Pancreas (tissue), 10 donors: ENCODE results near the gene CCDC169. TPM values are rescaled to one million over a fixed set of nuclear protein-coding genes. Genes with fewer than 3 reads are reported as not detected.

Experiments
- ATAC-seq, 4 donors: fragments of 200-7000 bp; cut with Tn5 transposase; one replicate each; pipeline versions ENCODE4 v1.8.0 to v1.9.1; 2020; ENCODE audit warnings: mild to moderate bottlenecking in 4 of 4, moderate library complexity in 4 of 4
- DNase-seq, 6 donors: peaks; one replicate each; pipeline ENCODE4 v3.0.0-alpha.2; 2020
- FAIRE-seq: peaks from 2 replicates; lab custom pipeline; 2012; peaks lifted over from hg19 to GRCh38; lab: Jason Lieb, UNC
- H3K27ac ChIP-seq, 4 donors: fragments of 200-600 bp; sonication (generic); 1 replicate in 3 of 4; 2 replicates in 1 of 4; pipeline versions ENCODE4 v1.5.0 to v1.8.0; 2020
- H3K27me3 ChIP-seq, 4 donors: fragments of 200-600 bp; one replicate each; pipeline ENCODE4 v1.8.0; 2021
- H3K36me3 ChIP-seq, 3 donors: fragments of 200-600 bp; sonication (generic) in 1 of 3; one replicate each; pipeline versions ENCODE4 v1.5.0 to v1.8.0; 2020 to 2021
- H3K4me1 ChIP-seq, 3 donors: fragments of 200-600 bp; one replicate each; pipeline ENCODE4 v1.8.0; 2021
- H3K4me3 ChIP-seq, 4 donors: fragments of 200-600 bp; sonication (generic) in 2 of 4; one replicate each; pipeline versions ENCODE4 v1.5.0 to v1.8.0; 2020 to 2021
- H3K9me3 ChIP-seq, 4 donors: fragments of 200-600 bp; one replicate each; pipeline ENCODE4 v1.8.0; 2021
- CTCF ChIP-seq, 4 donors: fragments of 200-600 bp; sonication (generic) in 3 of 4; IDR thresholded peaks; one replicate each; pipeline versions ENCODE4 v1.5.0 to v1.8.0; 2021; ENCODE audit warnings: antibody characterized with exemption in 4 of 4
- WGBS, 2 donors: extraction: QIAGEN DNeasy Blood & Tissue Kit; methylation state at CpG; one replicate each; pipeline ENCODE4 v1.1.7; 2013; 5-methylcytosine and 5-hydroxymethylcytosine counted together
- intact Hi-C, 3 donors: fragments of 100-400 bp; cut with DNase I; formaldehyde crosslinking; loops; one replicate each; pipeline versions ENCODE4 v1.11.1 to v1.14.2; 2022
- polyA plus RNA-seq, 2 donors: library from polyadenylated mRNA; stranded (reverse); fragments of 200-250 nt; gene quantifications; one replicate each; pipeline ENCODE4 v1.2.3, GENCODE V29; 2013
- total RNA-seq, 6 donors: library from RNA; stranded (reverse); fragmentation: NEBNext Ultra II Directional in 4 of 6; extraction: Animal tissue kit (Norgen Biotek cat#: 25700) in 4 of 6; gene quantifications; one replicate each; pipeline versions ENCODE4 v1.2.1 to v1.2.4, GENCODE V29; 2021 to 2023
- donor health status: healthy with polysubstance abuse.
- donor health status: DM: no; HTN: no; CAD: no; lungs with moderate emphysema.
- donor health status: DM: no; HTN: no; CAD: no.
- donor health status: control.
- donor health status: control.
- donor health status: Bipolar disorder and iron deficiency.
- donor health status: DM: yes; HTN: yes; CAD: no.
- donor health status: DM: no; HTN: no; CAD: no.
- donor health status: DM: no; HTN: no; CAD: no.
- donor health status: DM: yes; HTN: yes; CAD: no.

The CCDC169 gene
- total and polyA plus RNA-seq, 8 donors: 0.08 to 0.55 (median 0.21) TPM

GRCh38 chr13:36212789-36213188 lies 84.8 kb downstream of the CCDC169 start:
- no peak overlapping the region for H3K27ac ChIP-seq
- no peak overlapping the region for H3K4me3 ChIP-seq
- ATAC-seq: no peak
- no peaks in the 10 kb centered on the region for H3K4me1 ChIP-seq
- no peak for FAIRE-seq
- intact Hi-C loops: no loop called here
- H3K9me3 ChIP-seq: no peaks in the 10 kb centered on the region
- 78 to 80% methylated on average over 3 of the region's 3 CpGs for WGBS, 2 donors
- DNase-seq: no peak
- no peak for TF ChIP-seq CTCF (IDR thresholded peaks at IDR 0.05)
- H3K27me3 ChIP-seq: no peaks in the 10 kb centered on the region
- no peaks in the 10 kb centered on the region for H3K36me3 ChIP-seq

DNA sequence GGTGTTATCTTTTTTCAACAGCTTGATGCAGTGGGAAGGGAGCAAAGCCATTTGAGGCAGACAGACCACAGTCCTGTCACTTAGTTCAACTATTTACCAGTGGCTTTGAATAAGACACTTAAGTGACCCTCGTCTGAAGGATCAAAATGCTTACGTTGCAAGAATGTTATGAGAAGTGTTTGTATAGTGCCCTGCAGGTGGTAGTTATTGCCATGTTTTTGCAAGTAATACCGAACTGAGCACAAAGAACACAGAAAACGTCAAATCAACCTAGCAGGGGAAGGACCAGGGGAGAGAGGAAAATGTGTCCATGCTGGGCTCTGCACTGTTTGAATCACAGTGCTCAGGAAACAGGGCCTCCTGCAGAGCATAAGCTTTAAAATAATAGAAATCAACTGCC lies 86.0 kb downstream of the CCDC169 start:
- FAIRE-seq (no peak), DNase-seq (no peak), ATAC-seq (no peak)
- Histone ChIP-seq H3K9me3 (no peaks in the 10 kb centered on the region), H3K27ac (no peak overlapping the region), H3K4me3 (no peak overlapping the region), H3K36me3 (no peaks in the 10 kb centered on the region), H3K4me1 (no peaks in the 10 kb centered on the region), H3K27me3 (no peaks in the 10 kb centered on the region)
- intact Hi-C loops: no loop called here
- no peak for TF ChIP-seq CTCF (IDR thresholded peaks at IDR 0.05)
- 56 to 60% methylated on average over 4 of the region's 4 CpGs for WGBS, 2 donors

GRCh38 chr13:36210738-36211137 lies 86.9 kb downstream of the CCDC169 start:
- WGBS, 2 donors: 79 to 81% methylated on average over 4 of the region's 4 CpGs
- intact Hi-C loops: no loop called here
- DNase-seq (no peak), FAIRE-seq (no peak), ATAC-seq (no peak)
- Histone ChIP-seq H3K27me3 (no peaks in the 10 kb centered on the region), H3K4me1 (no peaks in the 10 kb centered on the region), H3K27ac (no peak overlapping the region), H3K4me3 (no peak overlapping the region), H3K36me3 (no peaks in the 10 kb centered on the region), H3K9me3 (no peaks in the 10 kb centered on the region)
- no peak for TF ChIP-seq CTCF (IDR thresholded peaks at IDR 0.05)

GRCh38 chr13:36207672-36208071 lies 89.9 kb downstream of the CCDC169 start:
- ATAC-seq (no peak), DNase-seq (no peak), FAIRE-seq (no peak)
- H3K27ac ChIP-seq: no peak overlapping the region
- WGBS, 2 donors: 55 to 63% methylated on average over 5 of the region's 5 CpGs
- no peaks in the 10 kb centered on the region for H3K9me3 ChIP-seq
- no peaks in the 10 kb centered on the region for H3K36me3 ChIP-seq
- H3K4me3 ChIP-seq: no peak overlapping the region
- intact Hi-C loops: no loop called here
- no peak for TF ChIP-seq CTCF (IDR thresholded peaks at IDR 0.05)
- no peaks in the 10 kb centered on the region for H3K27me3 ChIP-seq
- H3K4me1 ChIP-seq: no peaks in the 10 kb centered on the region

DNA sequence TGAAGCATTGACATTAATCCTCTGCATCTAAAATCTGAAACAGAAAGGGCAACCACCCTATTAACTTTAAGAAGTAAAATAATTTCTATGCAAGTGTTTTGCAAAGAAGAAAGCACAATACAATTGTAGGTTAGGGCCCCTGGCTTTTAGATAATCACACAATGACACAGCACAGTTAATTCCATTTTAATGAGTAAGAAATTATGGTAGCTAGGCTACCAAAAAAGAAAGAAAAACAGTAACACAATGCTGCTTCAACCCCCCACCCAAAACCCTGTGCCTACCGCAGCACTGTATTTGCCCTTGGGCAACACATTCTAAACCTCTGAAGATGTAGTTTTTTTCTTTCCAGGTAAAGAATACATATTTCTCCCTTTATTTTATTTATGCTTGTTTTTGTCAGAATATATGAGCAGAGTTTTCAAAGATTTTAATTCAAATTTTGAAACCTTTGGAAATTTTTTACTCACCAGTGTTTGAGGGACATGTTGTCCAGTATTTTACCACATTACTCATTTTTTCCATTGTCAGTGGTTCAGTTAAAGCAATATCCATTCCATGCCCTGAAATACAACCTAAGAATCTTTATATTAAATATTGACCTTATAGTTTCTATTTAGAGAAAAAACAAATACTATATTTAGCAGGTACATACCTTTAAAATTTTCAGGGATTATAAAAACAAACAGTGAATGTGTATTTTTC lies 104.3 kb downstream of the CCDC169 start:
- no peak for TF ChIP-seq CTCF (IDR thresholded peaks at IDR 0.05)
- Histone ChIP-seq H3K27ac (no peak overlapping the region), H3K9me3 (no peaks in the 10 kb centered on the region), H3K27me3 (no peaks in the 10 kb centered on the region), H3K4me1 (no peaks in the 10 kb centered on the region), H3K36me3 (no peaks in the 10 kb centered on the region), H3K4me3 (no peak overlapping the region)
- intact Hi-C loops: no loop called here
- FAIRE-seq (no peak), DNase-seq (no peak), ATAC-seq (no peak)
- WGBS, 2 donors: 85% methylated on average over 1 of the region's 1 CpG
